HG03442 (cell line): ENCODE measurements around the gene MBD3L3.
A peak's percentile ranks its signal among the peaks of the same experiment; 100 is the strongest.
"Not testable (repeated sequence)": the region's sequence is repeated elsewhere in the genome, so short reads cannot be mapped to it uniquely, and the experiment has no call there.

Experiments used
- ATAC-seq: cut with Tn5 transposase; IDR thresholded peaks from one replicate; pipeline ENCODE4 v1.9.1; 2021; ENCODE audit warnings: mild to moderate bottlenecking, moderate library complexity; ENCODE audit not compliant: unreplicated experiment

The MBD3L3 gene

DNA sequence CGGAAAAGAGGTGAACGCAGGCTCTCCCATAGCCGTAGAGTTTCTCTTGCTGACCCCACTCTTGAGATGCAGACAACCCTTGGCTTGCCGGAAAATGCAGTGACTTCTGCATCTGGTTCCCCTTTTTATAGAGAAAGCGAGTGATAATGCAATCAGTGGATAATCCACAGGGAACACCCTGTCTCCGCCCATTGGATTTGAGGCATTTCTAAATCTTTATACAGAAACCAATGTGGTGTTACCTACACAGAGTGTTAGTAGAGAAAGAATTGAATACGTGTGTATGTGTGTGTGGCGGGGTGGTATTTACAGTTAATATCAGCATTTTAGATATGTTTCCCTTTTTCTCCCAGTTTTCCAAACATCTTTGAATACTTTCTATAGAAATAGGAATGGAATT, at the start of gene MBD3L3:
TSS of gene MBD3L3 (minus strand) at position 101 of the 400 bp plus-strand sequence. CDS start at position 30, 71 bp downstream.
- not testable (repeated sequence) for ATAC-seq

- no peak for ATAC-seq
Measured at GRCh38 chr19:7106711-7107657, 48.5 kb upstream of the MBD3L3 start.

DNA sequence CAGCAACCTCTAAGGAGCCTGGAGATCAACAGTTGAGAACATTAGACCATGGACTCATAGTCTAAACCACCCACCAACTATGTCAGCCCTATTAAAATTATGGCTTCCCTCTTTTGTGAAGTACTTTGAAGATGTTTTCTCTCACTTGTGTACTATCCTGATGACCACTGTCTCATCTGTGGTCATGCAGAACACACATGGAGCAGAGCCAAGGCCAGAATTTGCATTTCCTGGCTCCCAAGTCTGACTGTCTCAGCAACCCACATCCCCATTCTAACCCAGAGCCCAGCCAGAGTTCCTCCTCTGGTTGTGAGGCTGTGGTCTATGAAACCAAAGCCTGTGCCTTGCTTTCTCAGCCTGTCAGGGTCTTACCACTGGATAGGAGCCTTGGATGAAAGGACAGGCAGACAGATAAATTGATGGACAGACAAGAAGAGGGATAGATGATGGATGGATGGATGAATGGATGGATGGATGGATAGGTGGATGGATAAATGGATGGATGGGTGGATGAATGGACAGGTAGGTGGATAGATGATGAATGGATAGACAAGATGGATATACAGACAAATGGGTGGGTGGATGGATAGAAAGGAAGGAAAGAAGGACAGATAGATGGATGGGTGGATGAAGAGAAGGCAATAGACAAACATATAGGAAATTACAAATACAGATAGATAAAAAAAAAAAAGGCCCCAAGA, 46.4 kb upstream of the MBD3L3 start:
- no peak for ATAC-seq

DNA sequence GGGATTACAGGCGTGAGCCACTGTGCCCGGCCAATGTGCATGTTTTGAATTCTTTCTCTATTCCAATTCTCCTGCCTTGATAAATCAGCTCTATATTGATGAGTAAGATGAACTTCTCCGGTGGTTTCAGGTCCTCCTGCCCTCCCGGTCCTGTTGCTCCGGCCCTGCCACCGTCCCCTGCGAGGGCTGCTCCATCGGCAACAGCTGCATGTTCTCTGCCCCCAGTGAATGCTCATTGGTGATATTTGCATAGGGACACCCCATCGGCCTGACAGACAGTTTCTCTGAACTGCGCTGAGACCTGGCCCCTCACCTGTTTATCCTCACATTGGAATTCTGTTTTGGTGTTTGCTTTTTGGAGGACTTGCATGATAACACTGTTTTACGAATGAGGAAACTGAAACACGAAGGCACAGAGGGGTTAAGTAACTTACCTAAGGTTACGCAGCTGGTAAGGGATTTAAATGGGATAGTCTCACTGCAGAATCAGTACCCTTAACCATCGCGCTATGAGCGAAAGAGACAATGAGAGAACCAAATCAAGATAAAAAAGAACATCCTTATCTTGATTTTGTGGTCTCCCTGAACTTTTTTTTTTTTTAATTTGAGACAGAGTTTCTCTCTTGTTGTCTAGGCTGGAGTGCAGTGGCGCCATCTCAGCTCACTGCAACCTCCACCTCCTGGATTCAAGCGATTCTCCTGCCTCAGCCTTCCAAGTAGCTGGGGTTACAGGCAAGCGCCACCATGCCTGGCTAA, 43.2 kb upstream of the MBD3L3 start:
- no peak for ATAC-seq

GRCh38 chr19:7099597-7099921, 41.1 kb upstream of the MBD3L3 start:
- ATAC-seq: no peak

DNA sequence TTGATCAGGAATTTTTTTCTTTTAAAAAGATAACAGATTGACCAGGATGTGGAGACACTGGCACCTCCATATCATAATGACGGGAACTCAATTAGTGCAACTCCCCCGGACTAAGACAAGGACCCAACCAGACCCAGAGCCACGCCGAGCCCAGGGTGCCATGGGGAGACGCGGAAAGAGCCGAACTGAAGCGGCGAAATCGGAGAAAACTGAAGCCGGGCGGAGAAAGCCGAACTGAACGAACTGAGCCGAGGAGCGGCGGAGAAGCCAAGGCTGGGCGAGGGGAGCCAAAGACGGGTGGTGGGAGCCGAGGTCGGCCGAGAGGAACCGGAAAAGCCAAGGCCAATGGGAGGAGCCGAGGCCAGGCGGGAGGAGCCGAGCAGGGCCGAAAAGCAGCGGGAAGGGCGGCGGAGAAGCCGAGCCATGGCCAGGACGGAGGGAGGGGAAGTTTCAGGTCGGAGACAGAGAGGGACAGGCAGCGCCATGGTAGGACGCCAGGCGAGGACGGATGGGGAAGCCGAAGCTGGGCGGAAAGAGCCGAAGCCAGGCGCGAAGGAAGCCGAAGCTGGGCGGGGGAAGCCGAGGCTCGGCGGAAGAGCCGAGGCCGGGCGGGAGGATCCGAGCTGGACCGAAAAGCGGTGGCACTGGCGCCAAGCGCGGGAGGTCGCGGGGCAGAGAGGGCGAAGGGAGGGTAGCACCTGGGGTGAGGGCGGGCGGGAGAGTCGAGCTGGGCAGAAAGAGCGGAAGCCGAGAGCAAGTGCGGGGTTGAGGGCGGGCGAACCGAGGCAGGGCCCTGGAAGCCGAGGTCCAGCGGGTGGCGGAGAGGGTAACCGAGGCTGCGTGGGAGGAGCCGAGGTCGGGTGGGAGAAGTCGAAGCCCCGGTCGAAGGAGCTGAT, 40.5 kb upstream of the MBD3L3 start:
- ATAC-seq: peak; percentile 78

DNA sequence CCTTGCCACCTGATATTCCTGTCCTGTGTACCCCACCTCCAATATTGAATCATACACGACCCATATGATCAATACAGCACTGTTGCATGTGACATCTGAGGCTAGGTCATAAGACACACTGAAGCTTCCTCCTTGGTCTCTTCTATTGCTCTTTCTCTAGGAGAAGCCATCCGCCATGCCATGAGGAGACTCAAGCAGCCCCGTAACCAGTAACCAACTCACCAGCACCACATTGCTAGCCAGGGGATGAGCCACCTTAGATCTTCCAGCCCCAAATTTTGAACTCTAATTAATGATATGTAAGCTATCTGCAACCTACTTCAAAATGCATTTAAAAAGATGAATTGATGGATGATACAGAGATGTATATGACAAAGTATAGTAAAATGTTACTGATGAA, 39.6 kb upstream of the MBD3L3 start:
- no peak for ATAC-seq

DNA sequence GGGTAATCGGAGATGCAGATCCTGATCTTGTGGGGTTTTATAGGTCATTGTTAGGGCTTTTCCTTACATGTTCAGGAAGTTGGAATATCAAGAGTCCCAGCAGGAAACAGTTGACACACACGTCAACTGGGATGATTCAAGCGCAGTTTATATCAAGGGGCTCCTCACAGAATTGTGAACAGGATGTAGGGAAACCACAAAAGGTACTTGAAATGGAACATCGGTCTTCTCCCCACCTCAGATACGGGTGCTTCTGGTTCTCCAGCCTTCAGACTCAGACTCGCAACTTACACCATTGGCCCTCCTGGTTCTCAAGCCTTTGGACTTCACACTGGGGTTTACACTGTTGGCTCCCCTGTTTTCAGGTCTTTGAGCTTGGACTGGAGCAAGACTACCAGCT, 30.5 kb upstream of the MBD3L3 start:
- no peak for ATAC-seq

DNA sequence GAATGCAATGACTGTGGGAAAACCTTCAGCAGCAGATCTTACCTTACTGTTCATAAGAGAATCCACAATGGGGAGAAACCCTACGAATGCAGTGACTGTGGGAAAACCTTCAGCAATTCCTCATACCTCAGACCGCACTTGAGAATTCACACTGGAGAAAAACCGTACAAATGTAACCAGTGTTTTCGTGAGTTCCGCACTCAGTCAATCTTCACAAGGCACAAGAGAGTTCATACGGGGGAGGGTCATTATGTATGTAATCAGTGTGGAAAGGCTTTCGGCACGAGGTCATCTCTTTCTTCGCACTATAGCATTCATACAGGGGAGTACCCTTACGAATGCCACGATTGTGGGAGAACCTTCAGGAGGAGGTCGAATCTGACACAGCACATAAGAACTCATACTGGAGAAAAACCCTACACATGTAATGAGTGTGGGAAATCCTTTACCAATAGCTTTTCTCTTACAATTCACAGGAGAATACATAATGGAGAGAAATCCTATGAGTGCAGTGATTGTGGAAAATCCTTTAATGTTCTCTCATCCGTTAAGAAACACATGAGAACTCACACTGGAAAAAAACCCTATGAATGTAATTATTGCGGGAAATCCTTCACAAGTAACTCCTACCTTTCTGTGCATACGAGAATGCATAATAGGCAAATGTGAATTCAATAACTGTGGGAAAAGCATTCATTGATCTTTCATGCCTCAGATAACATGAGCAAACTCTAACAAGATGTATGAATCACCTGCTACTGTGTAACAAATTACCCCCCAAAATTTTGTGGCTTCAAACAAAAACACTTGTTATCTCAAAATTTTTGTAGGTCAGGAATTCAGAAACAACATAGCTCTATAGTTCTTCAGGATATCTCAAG, 24.8 kb upstream of the MBD3L3 start:
- ATAC-seq: no peak

- no peak for ATAC-seq
Measured at GRCh38 chr19:7078008-7078407, 19.5 kb upstream of the MBD3L3 start.

- no peak for ATAC-seq
Measured at GRCh38 chr19:7076151-7076550, 17.7 kb upstream of the MBD3L3 start.

DNA sequence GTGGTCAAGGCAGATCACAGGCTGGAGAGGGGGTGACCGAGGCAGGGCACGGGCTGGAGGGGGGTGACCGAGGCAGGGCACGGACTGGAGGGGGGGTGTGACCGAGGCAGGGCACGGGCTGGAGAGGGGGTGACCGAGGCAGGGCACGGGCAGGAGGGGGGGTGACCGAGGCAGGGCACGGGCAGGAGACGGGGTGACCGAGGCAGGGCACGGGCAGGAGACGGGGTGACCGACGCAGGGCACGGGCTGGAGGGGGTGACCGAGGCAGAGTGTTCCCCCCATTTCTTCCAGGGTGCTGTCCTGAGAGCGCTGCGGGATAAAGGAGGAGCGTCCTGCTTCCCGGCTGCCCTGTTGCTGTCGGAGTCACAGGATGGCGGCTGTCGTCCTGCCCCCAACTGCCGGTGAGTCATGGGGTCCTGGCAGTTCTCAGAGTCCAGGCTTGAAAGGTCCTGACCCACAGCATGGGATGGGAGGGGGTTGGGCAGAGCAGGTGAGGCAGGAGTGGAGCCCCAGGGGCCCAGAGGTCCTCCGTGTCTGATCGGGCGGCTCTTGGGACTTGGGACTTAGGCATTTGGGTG, 16.3 kb upstream of the MBD3L3 start:
- ATAC-seq: no peak

DNA sequence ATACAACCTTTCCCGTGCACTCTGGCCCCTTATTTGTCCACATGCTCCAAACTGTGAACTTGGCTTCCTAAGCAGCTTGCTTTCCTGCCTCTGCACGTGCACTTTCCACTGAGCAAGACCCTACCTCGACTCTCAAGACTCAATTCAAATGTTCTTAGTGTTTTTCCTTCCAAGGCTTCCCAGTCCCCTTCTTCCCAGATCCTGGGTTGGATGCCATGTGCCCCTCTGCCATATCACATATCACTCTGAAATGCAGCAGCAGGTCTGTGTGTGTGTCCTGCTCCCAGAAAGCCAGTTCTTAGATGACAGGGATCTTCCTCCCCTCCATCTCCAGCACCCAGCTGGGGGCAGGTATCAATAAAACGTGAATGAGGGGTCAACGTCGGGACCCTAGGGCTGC, 14.1 kb upstream of the MBD3L3 start:
- ATAC-seq: no peak

DNA sequence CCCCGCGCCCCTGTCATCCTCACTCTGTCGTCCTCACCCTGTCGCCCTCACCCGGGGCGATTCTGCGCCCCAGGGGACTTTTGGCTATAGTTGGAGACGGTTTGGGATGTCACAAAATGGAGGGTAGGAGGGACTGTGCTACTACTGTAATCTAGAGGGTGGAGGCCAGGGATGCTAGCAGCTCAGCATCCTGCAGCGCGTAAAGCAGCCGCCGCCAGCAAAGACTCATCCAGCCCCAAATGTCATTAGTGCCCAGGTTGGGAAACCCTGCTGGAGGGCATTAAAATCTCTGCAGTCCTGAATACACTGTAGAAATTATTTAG, 11.4 kb upstream of the MBD3L3 start:
- ATAC-seq: no peak

DNA sequence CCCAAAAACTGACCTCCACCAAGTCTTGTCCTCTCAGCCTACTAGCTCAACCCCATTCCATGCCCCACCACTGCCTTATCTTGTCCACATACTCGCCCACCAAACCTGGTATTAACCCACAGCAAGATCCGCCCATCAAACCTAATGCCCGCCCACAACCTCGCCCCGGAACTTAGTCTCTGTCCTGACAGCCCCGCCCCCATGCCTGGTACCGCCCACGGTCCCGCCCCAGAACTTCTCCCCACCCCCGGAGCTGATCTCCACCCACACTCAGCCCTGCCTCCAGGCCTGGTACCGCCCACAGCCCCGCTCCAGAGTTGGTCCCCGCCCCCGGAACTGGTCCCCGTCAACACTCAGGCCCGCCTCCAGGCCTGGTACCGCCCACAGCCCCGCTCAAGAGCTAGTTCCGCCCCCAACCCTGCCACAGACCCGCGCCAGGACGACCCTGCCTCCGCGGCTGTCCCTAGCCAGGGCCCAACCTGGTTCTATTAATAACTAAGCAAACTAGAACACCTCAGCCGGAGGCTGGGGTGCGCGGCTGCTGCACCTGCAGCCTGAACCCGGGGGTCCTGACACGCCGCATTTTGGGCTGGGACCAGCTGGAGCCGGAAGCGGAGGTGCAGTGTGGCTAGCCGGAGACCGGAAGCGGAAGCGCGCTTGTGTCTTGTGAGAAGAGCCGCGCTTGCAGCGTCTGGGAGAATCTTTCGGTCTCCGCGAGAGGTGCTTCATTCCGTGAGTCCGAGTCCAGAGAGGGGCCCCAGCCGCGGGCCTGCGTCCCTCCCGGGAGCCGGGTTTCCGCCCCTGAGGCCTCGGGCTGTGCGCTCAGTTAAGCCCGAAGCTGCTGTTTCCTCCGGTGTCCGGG, 10.8 kb upstream of the MBD3L3 start, which contains the start of gene ZNF557:
TSS of gene ZNF557 (plus strand) at position 662 of the 862 bp plus-strand sequence. CDS start 5,372 bp downstream, outside the sequence.
- peak; percentile 89 for ATAC-seq

DNA sequence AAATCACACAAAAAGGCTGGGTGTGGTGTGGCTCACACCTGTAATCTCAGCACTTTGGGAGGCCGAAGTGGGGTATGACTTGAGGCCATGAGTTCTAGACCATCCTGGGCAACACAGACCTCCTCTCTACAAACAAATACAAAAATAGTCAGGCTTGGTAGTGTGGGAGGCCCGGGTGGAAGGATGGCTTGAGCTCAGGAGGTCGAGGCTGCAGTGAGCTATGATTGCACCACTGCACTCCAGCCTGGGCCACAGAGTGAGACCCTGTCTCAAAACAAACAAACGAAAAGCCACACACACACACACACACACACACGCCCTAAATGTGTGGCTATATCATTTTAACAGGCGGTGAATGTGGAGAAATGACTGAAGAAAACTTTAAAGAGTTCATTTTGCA, 10.1 kb upstream of the MBD3L3 start:
- ATAC-seq: no peak

- ATAC-seq: no peak
Measured at GRCh38 chr19:7067716-7068115, 9.2 kb upstream of the MBD3L3 start.

DNA sequence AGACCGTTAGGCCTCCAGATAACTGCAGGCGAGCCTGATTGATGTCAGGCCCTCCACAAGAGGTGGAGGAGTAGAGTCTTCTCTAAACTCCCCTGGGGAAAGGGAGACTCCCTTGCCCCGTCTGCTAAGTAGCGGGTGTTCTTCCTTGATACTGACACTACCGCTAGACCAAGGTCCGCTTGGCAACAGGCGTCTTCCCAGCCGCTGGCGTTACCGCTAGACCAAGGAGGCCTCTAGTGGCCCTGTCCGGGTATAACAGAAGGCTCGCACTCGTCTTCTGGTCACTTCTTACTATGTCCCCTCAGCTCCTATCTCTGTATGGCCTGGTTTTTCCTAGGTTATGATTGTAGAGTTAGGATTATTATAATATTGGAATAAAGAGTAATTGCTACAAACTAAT, 8.6 kb upstream of the MBD3L3 start:
- ATAC-seq: not testable (repeated sequence)
